ENCODE data around the gene STX19.

Gene STX19

GRCh38 chr3:93988764-93989163, 39.6 kb downstream of the STX19 start:
- no peak for TF ChIP-seq Cebpa-rat (IDR thresholded peaks at IDR 0.05)
- no peak overlapping the region for H3K27ac ChIP-seq

DNA sequence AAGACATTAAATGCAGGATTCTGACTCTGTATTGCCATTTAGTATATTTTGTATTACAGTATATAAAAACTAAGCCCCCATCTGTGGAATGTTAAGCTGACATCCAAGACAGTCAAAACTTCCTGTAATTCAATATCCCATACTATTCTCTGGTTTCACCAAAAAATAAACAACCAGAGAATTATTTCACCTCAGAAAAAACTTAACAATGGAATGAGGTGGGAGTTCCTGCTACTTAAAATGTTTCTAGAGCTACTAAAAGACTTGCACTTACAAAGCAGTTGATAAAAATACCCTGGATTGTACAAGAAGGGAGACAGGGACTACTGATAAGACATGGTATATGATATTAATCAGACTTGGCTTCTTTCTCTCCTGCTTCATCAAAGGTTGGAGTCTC, 40.1 kb downstream of the STX19 start:
- no peaks in the 10 kb centered on the region for H3K27me3 ChIP-seq
- H3K9ac ChIP-seq, result no peak overlapping the region
- no peak for TF ChIP-seq Cebpa-rat (IDR thresholded peaks at IDR 0.05)
- H3K9me3 ChIP-seq (replicated peaks in 1 of 11), result no peaks in the 10 kb centered on the region
- no peak overlapping the region for H3K4me3 ChIP-seq
- no peaks in the 10 kb centered on the region for H3K4me1 ChIP-seq
- H3K36me3 ChIP-seq, result no peaks in the 10 kb centered on the region
- no peak overlapping the region for H3K27ac ChIP-seq
- H4K20me1 ChIP-seq, result peaks cover 0 to 22% (median 0%) of the 10 kb centered on the region in 11 experiments; a peak in 4 of 22 replicates
- H3K4me2 ChIP-seq, result no peak overlapping the region

More at GRCh38 chr3:93988764-93989163, 39.6 kb downstream of the STX19 start:
- H3K27me3 ChIP-seq, result no peaks in the 10 kb centered on the region
- H3K4me2 ChIP-seq, result no peak overlapping the region
- H3K36me3 ChIP-seq, result no peaks in the 10 kb centered on the region
- H3K4me3 ChIP-seq, result no peak overlapping the region
- peaks cover 0 to 24% (median 0%) of the 10 kb centered on the region in 11 experiments; a peak in 4 of 22 replicates for H4K20me1 ChIP-seq
- H3K4me1 ChIP-seq, result peaks cover 0 to 2% (median 0%) of the 10 kb centered on the region in 10 experiments; a peak in 2 of 20 replicates
- no peaks in the 10 kb centered on the region for H3K9me3 ChIP-seq (replicated peaks in 1 of 11)
- H3K9ac ChIP-seq, result no peak overlapping the region

- H3K27me3 ChIP-seq, result no peaks in the 10 kb centered on the region
- no peaks in the 10 kb centered on the region for H3K9me3 ChIP-seq (replicated peaks in 1 of 11)
- peaks cover 0 to 22% (median 0%) of the 10 kb centered on the region in 11 experiments; a peak in 5 of 22 replicates for H4K20me1 ChIP-seq
- no peak for TF ChIP-seq Cebpa-rat (IDR thresholded peaks at IDR 0.05)
- H3K9ac ChIP-seq, result no peak overlapping the region
- peaks cover 9 to 16% (median 13%) of the 10 kb centered on the region in 10 experiments; a peak in 18 of 20 replicates for H3K4me1 ChIP-seq
- no peak overlapping the region for H3K4me2 ChIP-seq
- H3K27ac ChIP-seq, result no peak overlapping the region
- no peaks in the 10 kb centered on the region for H3K36me3 ChIP-seq
- no peak overlapping the region for H3K4me3 ChIP-seq
Measured at GRCh38 chr3:93984618-93985017, 43.8 kb downstream of the STX19 start.

DNA sequence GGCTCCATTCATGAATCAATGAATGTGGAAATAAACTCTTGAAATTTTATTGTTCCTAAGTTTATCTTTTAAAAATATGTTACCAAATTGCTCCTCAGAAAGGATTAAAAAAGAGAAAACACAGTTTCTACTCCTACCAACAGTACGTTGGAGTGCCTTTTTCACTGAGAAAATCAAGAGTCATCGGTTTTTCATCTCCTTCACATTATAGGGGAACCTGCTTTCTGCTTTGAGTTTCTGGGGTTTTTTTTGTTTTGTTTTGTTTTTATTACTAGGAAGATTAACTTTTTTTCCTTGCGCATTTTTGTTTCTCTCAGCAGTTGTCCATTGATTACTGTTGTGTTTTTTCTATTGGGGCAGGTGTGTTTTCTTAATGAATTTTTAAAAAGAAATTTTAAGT, 45.0 kb downstream of the STX19 start:
- peaks cover 9 to 21% (median 18%) of the 10 kb centered on the region in 10 experiments; a peak in 18 of 20 replicates for H3K4me1 ChIP-seq
- no peak overlapping the region for H3K9ac ChIP-seq
- H3K36me3 ChIP-seq, result no peaks in the 10 kb centered on the region
- H3K27me3 ChIP-seq, result no peaks in the 10 kb centered on the region
- H3K4me3 ChIP-seq, result no peak overlapping the region
- H3K9me3 ChIP-seq (replicated peaks in 1 of 11), result no peaks in the 10 kb centered on the region
- H4K20me1 ChIP-seq, result peaks cover 0 to 22% (median 0%) of the 10 kb centered on the region in 11 experiments; a peak in 4 of 22 replicates
- no peak overlapping the region for H3K27ac ChIP-seq
- no peak overlapping the region for H3K4me2 ChIP-seq
- TF ChIP-seq Cebpa-rat (IDR thresholded peaks at IDR 0.05), result no peak

DNA sequence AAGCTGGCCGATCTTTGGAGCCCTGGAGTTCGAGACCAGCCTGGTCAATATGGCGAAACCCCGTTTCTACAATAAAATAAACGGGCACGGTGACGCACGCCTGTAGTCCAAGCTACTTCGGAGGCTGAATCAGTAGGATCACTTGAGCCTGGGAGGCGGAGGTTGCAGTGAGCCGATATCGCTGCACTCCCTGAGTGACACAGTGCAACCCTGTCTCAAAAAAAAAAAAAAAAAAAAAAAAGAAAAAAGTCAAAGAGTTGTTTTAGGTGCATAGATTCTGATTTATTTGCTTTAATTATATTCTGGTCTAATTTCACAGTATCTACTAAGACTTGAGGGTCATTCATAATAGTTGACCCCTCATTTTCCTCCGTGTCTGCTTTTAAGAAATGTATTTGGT, 46.7 kb downstream of the STX19 start:
- no peak for TF ChIP-seq Cebpa-rat (IDR thresholded peaks at IDR 0.05)
- H3K27ac ChIP-seq, result no peak overlapping the region
- peaks cover 9 to 28% (median 18%) of the 10 kb centered on the region in 10 experiments; a peak in 18 of 20 replicates for H3K4me1 ChIP-seq
- no peaks in the 10 kb centered on the region for H3K36me3 ChIP-seq
- peak overlapping the region; percentile 66 to 91 (median 86); a peak in 20 of 22 replicates for H3K4me2 ChIP-seq
- no peaks in the 10 kb centered on the region for H3K9me3 ChIP-seq (replicated peaks in 1 of 11)
- peaks cover 0 to 22% (median 0%) of the 10 kb centered on the region in 11 experiments; a peak in 4 of 22 replicates for H4K20me1 ChIP-seq
- H3K9ac ChIP-seq, result peak overlapping the region in 1 of 11 experiments; percentile 83; a peak in 1 of 22 replicates
- H3K4me3 ChIP-seq, result no peak overlapping the region
- no peaks in the 10 kb centered on the region for H3K27me3 ChIP-seq

GRCh38 chr3:93979850-93980676, 48.3 kb downstream of the STX19 start, which contains the start of gene ARL13B:
ARL13B (plus strand) TSS chr3:93980155; CDS start chr3:93980424, 269 bp downstream.
- Histone ChIP-seq H3K9me3 (replicated peaks in 1 of 11) (no peaks in the 10 kb centered on the region), H3K36me3 (no peaks in the 10 kb centered on the region), H4K20me1 (peaks cover 0 to 19% (median 0%) of the 10 kb centered on the region in 11 experiments; a peak in 4 of 22 replicates), H3K9ac (peak within 1 kb of the TSS; percentile 73 to 86 (median 83)), H3K4me1 (peaks cover 9 to 28% (median 18%) of the 10 kb centered on the region in 10 experiments; a peak in 18 of 20 replicates), H3K4me3 (peak within 1 kb of the TSS; percentile 71 to 97 (median 90)), H3K27me3 (no peaks in the 10 kb centered on the region), H3K4me2 (peak within 1 kb of the TSS; percentile 70 to 91 (median 86)), H3K27ac (peak within 1 kb of the TSS; percentile 56 to 83 (median 72))
- TF ChIP-seq Cebpa-rat (IDR thresholded peaks at IDR 0.05), result no peak

DNA sequence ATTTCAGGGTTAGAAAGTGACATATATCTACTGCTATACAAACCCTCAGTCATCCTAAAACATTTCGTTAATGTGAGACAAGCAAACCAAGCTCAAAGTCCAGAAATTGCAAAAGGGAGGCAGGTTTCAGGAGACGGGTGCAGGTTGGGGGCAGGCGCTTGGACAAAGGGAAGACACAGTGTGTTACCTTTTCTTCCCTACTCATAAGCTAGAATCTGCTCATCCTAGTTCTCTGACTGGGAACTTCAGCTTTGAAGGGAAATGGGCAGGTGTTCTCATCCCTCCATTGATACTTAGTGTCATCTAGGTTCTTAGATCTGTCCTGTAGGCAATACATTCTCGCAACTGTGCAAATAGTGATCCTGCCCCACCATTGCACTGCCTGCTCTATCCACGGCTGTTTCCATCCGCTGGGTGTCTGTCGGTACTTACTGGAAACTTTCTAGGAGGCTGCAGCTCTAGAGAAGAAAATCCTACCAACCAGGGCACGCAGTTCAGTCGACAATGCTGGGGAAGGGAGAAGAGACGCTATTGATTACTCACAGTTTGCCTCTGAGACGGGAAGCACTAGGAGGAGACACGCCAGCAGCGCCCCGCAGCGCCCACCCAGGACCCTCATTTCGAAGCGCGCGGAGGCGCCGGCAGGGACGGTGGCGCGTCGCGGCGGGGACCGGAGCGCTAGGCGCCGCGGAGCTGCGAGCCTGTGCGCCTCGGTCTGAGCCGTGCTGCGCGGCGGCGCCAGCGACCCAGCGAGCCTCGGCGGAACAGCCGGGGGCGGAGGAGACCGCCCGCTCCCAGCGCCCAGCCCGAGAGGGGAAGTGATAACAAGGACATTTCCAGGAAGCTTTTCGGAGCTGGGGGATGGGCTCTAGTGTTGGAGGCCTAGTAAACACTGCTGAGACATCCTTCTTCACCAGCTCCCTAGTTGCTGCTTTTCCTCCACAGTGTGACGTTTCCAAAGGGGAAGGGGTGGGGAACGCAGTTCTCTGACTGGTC, 55.0 kb downstream of the STX19 start, which contains the start of gene PROS1:
Gene PROS1 (minus strand): TSS at position 766 of the 996 bp plus-strand sequence. CDS start 147 bp downstream, at position 619.
- Histone ChIP-seq H4K20me1 (no peaks in the 10 kb centered on the region), H3K9me3 (replicated peaks in 1 of 11) (no peaks in the 10 kb centered on the region), H3K4me3 (peak within 1 kb of the TSS; percentile 58 to 74 (median 66)), H3K9ac (peak within 1 kb of the TSS; percentile 67 to 86 (median 78)), H3K27me3 (peaks cover 0 to 18% (median 13%) of the 10 kb centered on the region in 11 experiments; a peak in 12 of 22 replicates), H3K36me3 (no peaks in the 10 kb centered on the region), H3K4me1 (peaks cover 0 to 23% (median 10%) of the 10 kb centered on the region in 10 experiments; a peak in 14 of 20 replicates), H3K27ac (peak within 1 kb of the TSS; percentile 54 to 87 (median 72); a peak in 21 of 22 replicates), H3K4me2 (peak within 1 kb of the TSS; percentile 84 to 90 (median 87))
- TF ChIP-seq Cebpa-rat (IDR thresholded peaks at IDR 0.05), result no peak

DNA sequence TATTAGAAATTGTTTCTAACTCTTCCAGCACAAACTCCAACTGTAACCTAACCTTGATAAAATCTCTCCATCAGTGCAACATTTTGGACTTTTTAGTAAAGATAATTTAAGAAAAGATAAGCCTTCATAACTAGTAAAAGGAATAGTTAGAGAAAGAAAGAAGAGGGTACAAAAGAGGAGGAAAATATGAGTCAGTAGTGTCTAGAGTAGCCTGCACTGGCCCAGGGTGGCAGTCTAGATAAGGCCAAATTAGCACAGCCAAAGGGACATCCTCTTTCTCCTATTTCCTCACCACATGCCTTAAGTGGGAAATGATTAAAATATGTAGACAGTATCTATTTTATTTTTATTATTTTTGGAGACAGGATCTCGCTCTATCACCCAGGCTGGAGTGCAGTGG, 58.4 kb downstream of the STX19 start:
- no peaks in the 10 kb centered on the region for H3K36me3 ChIP-seq
- no peak overlapping the region for H3K4me2 ChIP-seq
- no peak for TF ChIP-seq Cebpa-rat (IDR thresholded peaks at IDR 0.05)
- H4K20me1 ChIP-seq, result no peaks in the 10 kb centered on the region
- peaks cover 0 to 23% (median 10%) of the 10 kb centered on the region in 10 experiments; a peak in 13 of 20 replicates for H3K4me1 ChIP-seq
- H3K27ac ChIP-seq, result no peak overlapping the region
- peaks cover 0 to 18% (median 13%) of the 10 kb centered on the region in 11 experiments; a peak in 12 of 22 replicates for H3K27me3 ChIP-seq
- H3K9me3 ChIP-seq (replicated peaks in 1 of 11), result peaks cover 0 to 4% (median 0%) of the 10 kb centered on the region in 11 experiments; a peak in 1 of 22 replicates
- no peak overlapping the region for H3K4me3 ChIP-seq
- H3K9ac ChIP-seq, result no peak overlapping the region

Data from BLaER1 treated with 17β-estradiol and CSF1 and Interleukin-3, amounts not matched to agents 10 nM and 100 nM (cell line).